ENCODE results near the gene CAPZB. TPM values are rescaled to one million over a fixed set of nuclear protein-coding genes. Genes with fewer than 3 reads are reported as not detected.
"Not testable (repeated sequence)": the region's sequence is repeated elsewhere in the genome, so short reads cannot be mapped to it uniquely, and the experiment has no call there.

Gene CAPZB
- total RNA-seq, result 198 TPM

GRCh38 chr1:19485362-19486187, at the start of gene CAPZB:
TSS of gene CAPZB (minus strand) at chr1:19485539. CDS start at chr1:19485438, 101 bp downstream.
- DNase-seq (ENCODE audit: low spot score), result peak; percentile 98
- ATAC-seq, result peak; percentile 92
- intact Hi-C loops (cut with DNase I), result no loop called here

GRCh38 chr1:19534281-19534680, 48.9 kb upstream of the CAPZB start:
- intact Hi-C loops (cut with DNase I), result no loop called here
- DNase-seq (ENCODE audit: low spot score), result no peak
- ATAC-seq, result no peak

DNA sequence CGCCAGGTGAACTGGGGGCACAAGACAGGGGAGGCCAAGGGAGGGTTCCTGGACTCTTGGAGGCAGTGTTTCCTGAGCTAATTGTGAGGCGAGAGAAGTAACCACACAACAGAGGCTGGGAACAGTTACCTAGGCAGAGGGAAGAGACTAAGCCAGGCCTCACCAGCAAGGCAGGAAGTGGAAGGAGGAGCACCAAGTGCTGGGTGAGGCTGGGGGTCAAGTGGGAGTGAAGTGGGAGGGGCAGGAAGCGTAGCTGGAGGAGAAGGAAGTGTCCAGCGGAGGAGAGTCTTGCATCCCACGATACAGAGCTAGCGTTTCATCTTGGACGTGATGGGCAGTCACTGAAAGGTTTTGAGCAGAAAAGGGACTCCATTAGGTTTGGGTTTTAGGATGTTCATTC, 48.3 kb upstream of the CAPZB start:
- DNase-seq (ENCODE audit: low spot score) (no peak), ATAC-seq (peak; percentile 41)
- intact Hi-C loops (cut with DNase I), result no loop called here

- DNase-seq (ENCODE audit: low spot score), result no peak
- ATAC-seq, result no peak
- intact Hi-C loops (cut with DNase I), result no loop called here
Measured at GRCh38 chr1:19532519-19532918, 47.2 kb upstream of the CAPZB start.

DNA sequence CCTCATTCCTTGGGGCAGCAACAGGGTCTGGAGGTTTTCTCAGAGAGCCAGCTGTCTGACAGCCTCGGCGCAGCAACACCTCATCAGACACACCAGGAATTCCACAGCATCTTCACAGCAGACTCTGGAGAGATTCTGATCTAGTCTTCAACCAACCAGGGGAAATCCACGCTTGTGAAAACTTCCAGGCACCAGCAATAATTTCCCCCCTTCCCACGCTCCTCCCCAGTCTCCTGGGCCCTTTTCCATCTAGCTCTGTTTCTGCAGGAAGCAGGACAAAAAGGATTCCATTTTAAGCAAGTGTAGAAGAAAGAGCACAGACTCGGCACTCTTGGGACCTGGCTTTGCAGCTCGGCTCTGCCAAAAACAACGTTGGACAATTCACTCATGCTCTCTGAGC, 44.3 kb upstream of the CAPZB start:
- intact Hi-C loops (cut with DNase I), result no loop called here
- peak; percentile 69 for ATAC-seq

DNA sequence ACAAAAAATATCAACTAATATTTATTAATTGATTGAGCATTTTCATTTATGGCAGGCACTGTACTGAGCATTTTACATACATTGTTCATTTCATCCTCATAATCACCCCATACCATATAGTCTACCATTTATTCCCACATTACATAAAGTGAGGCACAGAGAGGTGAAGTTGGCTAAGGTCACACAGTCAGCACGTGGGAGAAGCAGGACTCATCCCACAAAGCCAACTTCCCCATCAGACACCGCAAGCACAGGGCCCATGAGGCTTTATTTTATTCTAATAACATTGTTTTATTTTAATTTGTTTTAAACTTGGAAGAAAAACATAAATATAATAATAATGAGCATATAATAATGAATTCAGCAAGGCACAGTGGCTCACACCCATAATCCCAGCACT, 43.1 kb upstream of the CAPZB start:
- intact Hi-C loops (cut with DNase I), result no loop called here
- DNase-seq (ENCODE audit: low spot score) (no peak), ATAC-seq (no peak)

More for the DNA sequence above, 44.3 kb upstream of the CAPZB start:
- DNase-seq (ENCODE audit: low spot score), result no peak

DNA sequence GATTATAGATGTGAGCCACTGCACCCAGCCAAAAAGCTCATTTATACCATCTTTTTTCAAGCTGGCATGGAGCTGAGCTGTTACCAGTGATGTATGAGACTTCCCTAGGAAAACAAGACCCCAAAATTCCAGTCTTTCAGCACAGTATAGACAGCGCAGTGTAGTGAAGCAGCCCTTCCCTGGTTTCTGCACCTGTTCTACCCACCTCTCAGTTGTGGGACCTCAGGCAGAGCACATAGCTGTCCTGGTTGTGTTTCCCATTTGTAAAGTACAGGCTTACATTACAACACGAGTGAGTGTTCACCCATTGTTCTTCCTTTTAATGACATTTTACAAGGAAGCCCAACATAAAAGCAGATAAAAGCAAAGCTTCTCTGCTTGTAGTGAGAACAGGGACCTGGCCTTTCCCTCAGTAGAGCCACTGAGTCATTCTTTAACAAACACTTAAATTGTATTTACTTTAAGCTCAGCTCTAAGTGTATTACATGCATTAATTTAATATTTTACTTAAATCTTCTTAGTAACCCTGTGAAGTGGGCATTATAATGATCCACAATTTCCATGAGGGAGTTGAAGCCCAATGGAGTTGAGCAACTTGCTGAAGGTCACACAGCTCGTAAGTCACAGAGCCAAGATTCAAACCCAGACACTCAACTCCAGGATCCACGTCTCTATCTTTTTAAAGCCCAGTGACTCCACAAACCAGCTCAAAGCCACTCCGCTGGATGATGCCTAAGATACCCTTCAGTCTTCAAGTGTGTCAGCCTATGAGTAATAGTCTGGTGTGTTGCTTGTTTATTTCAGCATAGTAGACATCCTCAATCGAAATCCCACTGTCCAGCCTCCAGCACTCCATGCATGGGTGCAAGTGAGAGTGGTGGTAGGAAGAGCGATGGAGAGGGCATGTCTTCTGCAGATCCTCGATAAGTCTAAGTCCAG, 40.5 kb upstream of the CAPZB start:
- intact Hi-C loops (cut with DNase I), result no loop called here
- DNase-seq (ENCODE audit: low spot score) (no peak), ATAC-seq (no peak)

DNA sequence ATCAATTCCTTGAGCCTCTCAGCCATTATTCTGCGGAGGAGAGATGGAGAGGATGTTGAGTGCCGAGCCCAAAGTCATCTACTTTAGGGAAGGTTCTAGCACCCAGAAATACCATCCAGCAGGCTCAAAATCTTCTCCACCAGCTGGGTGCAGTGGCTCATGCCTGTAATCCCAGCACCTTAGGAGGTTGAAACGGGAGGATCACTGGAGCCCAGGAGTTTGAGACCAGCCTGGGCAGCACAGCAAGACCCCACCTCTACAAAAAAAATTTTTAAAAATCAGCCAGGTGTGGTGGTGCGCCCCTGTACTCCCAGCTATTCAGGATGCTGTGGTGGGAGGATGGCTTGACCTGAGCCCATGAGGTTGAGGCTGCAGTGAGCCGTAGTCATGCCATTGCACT, 39.5 kb upstream of the CAPZB start:
- ATAC-seq (no peak), DNase-seq (ENCODE audit: low spot score) (no peak)
- intact Hi-C loops (cut with DNase I), result no loop called here

GRCh38 chr1:19522570-19522969, 37.2 kb upstream of the CAPZB start:
- intact Hi-C loops (cut with DNase I); DNase-seq (ENCODE audit: low spot score); ATAC-seq: not testable (repeated sequence)

- intact Hi-C loops (cut with DNase I), result no loop called here
- no peak for DNase-seq (ENCODE audit: low spot score)
- ATAC-seq, result no peak
Measured at GRCh38 chr1:19521411-19521810, 36.1 kb upstream of the CAPZB start.

DNA sequence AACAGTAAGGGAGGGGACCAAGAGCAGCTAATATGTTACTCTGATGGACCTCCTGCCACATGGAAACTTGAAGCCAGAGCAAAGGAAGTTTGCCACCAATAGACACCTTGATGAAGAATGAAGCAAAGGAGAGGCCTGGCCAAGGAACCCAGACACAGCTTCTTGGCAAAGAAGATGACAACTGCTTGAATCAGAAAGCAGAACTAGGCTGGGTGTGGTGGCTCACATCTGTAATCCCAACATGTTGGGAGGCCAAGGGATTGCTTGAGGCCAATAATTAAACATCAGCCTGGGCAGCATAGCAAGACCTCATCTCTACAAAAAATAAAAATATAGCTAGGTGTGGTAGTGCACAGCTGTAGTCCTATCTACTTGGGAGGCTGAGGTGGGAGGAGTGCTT, 31.7 kb upstream of the CAPZB start:
- ATAC-seq (no peak), DNase-seq (ENCODE audit: low spot score) (no peak)
- intact Hi-C loops (cut with DNase I), result no loop called here

DNA sequence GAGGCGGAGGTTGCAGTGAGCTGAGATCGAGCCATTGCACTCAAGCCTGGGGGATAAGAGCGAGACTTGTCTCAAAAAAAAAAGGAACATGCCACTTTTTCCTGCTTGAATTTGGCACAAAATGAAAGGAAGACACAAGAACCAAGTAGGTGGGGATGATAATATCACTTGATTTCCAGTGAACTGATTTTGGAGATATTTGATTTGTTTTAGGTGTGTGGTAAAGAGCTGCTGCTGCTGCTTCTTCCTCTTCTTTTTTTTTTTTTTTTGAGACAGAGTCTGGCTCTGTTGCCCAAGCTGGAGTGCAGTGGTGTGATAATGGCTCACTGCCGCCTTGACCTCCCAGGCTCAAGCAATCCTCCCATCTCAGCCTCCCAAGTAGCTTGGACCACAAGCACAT, 29.9 kb upstream of the CAPZB start:
- ATAC-seq (no peak), DNase-seq (ENCODE audit: low spot score) (no peak)
- intact Hi-C loops (cut with DNase I), result no loop called here

GRCh38 chr1:19514391-19514831, 29.1 kb upstream of the CAPZB start:
- intact Hi-C loops (cut with DNase I), result no loop called here
- peak; percentile 65 for DNase-seq (ENCODE audit: low spot score)

DNA sequence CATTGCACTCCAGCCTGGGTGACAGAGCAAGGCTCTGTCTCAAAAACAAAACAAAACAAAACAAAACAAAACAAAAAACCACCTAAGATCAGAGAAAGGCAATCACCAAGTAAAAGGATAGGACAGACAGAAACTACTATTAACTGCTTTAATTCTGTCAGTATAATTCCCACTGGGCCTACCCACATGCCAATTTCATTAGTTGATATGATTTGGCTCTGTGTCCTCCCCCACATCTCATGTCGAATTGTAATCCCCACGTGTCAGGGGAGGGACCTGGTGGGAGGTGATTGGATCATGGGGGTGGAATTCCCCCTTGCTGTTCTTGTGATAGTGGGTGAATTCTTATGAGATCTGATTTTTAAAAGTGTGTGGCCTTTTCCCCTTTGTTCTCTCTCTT, 27.2 kb upstream of the CAPZB start:
- intact Hi-C loops (cut with DNase I), result no loop called here
- ATAC-seq (no peak), DNase-seq (ENCODE audit: low spot score) (no peak)

More at GRCh38 chr1:19514391-19514831, 29.1 kb upstream of the CAPZB start:
- ATAC-seq, result peak; percentile 96

DNA sequence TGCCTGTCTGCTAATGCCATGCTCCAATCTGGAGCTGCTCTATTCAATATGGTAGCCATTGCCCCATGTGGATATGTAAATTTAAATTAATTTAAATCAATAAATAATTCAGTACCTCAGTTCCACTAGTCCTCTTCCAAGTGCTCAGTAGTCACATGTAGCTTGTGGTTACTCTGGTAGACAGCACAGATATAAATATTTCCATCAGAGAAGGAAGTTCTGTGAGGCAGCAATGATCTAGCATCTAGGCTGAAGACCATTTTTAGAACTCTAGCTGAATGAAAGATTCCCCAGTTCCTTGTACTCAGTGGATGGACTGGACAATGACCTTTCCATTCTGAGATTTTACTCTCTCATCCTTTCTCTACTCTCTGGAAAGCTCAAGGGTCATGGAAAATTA, 25.8 kb upstream of the CAPZB start:
- no peak for DNase-seq (ENCODE audit: low spot score)
- ATAC-seq, result no peak
- intact Hi-C loops (cut with DNase I), result no loop called here

DNA sequence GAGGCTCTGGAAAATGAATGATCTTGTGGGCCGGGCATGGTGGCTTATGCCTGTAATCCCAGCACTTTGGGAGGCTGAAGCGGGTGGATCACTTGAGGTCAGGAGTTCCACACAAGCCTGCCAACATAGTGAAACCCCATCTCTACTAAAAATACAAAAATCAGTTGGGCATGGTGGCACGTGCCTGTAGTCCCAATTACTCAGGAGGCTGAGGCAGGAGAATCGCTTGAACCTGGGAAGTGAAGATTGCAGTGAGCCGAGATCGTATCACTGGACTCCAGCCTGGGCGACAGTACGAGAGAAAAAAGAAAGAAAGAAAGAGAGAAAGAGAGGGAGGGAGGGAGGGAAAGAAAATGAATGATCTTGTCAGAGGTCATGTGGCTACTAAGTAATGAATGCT, 24.3 kb upstream of the CAPZB start:
- ATAC-seq; DNase-seq (ENCODE audit: low spot score); intact Hi-C loops (cut with DNase I): not testable (repeated sequence)

- no peak for DNase-seq (ENCODE audit: low spot score)
- no peak for ATAC-seq
- intact Hi-C loops (cut with DNase I), result no loop called here
Measured at GRCh38 chr1:19507516-19507915, 22.2 kb upstream of the CAPZB start.

- DNase-seq (ENCODE audit: low spot score) (peak; percentile 67), ATAC-seq (peak; percentile 81)
- intact Hi-C loops (cut with DNase I), result no loop called here
Measured at GRCh38 chr1:19505693-19506457, 20.5 kb upstream of the CAPZB start.

Data from sciatic nerve (tissue), 2 donors.